ENCODE results near the gene RPAIN.

DNA sequence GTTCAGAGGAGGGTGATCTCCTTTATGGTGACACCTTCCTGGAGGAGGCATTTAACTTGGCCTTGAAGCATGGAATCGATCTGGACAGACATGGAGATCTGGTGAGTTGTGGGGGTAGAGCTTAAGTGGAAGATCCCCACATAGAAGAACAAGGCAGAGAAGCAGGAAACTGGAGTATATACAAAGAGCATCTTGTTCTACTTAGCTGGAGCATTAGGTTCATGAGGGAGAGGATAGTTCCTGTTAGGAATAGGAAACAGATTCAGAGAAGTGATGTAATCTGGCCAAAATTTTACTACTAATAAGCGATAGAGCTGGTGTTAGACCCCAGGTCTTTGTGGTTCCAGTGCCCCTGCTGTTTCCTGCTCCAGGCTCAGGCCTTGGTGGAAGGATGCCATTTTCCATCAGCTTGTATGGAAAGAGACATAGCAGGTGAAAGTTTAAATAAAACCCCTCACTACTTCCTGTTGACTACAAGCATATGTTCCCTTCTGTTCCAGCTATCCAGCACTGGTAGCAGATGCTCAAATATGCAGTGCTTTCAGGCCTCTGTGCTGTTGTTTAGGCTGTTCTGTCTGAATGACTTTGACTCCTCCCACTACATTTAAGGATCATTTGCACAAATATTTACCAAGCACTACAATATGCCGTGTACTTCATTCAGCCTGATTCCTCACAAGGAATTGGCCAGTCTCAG is 9.4 kb downstream of the RPAIN start:
- TF ChIP-seq, protein P1, sequence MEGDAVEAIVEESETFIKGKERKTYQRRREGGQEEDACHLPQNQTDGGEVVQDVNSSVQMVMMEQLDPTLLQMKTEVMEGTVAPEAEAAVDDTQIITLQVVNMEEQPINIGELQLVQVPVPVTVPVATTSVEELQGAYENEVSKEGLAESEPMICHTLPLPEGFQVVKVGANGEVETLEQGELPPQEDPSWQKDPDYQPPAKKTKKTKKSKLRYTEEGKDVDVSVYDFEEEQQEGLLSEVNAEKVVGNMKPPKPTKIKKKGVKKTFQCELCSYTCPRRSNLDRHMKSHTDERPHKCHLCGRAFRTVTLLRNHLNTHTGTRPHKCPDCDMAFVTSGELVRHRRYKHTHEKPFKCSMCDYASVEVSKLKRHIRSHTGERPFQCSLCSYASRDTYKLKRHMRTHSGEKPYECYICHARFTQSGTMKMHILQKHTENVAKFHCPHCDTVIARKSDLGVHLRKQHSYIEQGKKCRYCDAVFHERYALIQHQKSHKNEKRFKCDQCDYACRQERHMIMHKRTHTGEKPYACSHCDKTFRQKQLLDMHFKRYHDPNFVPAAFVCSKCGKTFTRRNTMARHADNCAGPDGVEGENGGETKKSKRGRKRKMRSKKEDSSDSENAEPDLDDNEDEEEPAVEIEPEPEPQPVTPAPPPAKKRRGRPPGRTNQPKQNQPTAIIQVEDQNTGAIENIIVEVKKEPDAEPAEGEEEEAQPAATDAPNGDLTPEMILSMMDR (conservative IDR thresholded peaks at IDR 0.05; ENCODE audit: low read depth, low read length): no peak
- TF ChIP-seq EZH2 (IDR thresholded peaks at IDR 0.05; ENCODE audit: borderline replicate concordance, low read depth, low read length, poor library complexity, severe bottlenecking): no peak

Data from A673 (cell line).